GM21786 (cell line): ENCODE results near the gene DIP2C.
"Not testable (repeated sequence)": the region's sequence is repeated elsewhere in the genome, so short reads cannot be mapped to it uniquely, and the experiment has no call there.

ENCODE experiments used
- ATAC-seq: cut with Tn5 transposase; IDR thresholded peaks from one replicate; pipeline ENCODE4 v1.9.1; 2021; ENCODE audit not compliant: unreplicated experiment

Gene DIP2C

DNA sequence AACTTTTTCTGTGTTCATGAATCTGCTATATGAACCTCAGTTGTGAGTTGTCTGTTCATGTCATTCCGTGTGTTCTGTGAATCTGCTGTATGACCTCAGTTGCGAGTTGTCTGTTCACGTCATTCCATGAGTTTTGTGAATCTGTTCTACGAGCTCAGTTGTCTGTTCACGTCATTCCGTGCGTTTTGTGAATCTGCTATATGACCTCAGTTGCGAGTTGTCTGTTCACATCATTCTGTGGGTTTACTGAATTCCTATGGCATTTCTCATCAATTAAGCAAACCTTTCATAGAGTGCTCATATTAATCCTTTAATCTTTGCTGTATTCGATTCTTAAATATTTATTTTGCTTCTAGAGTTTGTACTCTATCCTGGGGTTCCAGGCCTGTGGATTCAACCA lies 150.6 kb downstream of the DIP2C start:
- no peak for ATAC-seq

DNA sequence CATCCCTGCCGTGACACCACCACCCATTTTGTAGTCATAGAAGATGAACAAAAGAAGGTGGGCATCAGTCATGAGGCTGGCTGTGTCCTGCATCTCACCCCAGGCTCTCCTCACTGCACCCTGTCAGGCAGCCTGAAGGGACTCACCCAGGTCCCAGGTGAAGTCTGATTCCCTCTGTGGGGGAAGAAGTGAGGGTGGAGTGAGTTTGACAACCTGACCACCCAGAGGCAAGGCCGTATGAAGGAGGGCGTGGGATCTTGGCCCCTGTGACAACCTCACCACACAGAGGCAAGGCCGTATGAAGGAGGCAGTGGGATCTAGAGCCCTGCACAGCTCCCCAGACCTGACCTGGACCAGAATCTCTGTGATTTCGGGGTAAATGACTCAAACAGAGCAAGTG lies 152.5 kb downstream of the DIP2C start:
- ATAC-seq, result no peak

DNA sequence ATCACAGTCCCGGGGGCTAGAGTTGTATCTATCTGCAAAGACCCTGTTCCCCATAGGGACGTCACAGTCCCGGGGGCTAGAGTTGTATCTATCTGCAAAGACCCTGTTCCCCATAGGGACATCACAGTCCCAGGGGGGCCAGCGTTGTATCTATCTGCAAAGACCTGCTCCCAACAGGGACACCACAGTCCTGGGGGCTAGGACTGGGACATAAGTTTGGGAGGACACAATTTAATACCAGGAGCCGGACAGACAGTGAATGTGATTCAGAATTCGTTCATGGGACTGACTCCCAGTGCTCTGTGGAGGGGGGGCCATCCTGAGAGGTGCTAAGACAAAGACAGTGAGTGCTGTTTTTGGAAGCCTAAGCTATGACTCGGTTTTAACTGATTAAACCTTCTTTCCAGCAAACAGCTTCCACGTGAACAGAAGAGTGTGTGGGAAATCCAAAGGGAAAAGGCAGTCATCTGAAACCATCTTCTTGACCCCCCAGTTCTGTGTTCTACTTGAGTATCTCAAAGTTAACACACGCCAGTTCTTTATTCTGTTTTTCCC lies 153.0 kb downstream of the DIP2C start:
- ATAC-seq, result no peak

DNA sequence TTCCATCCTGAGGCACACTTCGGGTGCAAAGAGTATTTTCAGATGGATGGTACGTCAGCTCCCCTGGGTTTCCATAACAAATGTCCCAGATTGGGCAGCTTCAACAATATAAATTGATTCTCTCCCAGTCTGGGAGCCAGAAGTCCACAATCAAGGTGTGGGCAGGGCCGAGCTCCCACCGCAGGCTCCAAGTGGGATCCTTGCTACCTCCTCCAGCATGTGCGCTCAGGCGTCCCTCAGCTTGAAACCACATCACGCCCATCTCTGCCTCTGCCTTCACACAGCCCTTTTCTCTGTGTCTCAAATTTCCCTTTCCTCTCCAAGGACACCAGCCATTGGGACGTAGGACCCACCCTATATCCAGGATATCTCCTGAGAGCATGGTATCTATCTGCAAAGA lies 153.5 kb downstream of the DIP2C start:
- ATAC-seq, result no peak

DNA sequence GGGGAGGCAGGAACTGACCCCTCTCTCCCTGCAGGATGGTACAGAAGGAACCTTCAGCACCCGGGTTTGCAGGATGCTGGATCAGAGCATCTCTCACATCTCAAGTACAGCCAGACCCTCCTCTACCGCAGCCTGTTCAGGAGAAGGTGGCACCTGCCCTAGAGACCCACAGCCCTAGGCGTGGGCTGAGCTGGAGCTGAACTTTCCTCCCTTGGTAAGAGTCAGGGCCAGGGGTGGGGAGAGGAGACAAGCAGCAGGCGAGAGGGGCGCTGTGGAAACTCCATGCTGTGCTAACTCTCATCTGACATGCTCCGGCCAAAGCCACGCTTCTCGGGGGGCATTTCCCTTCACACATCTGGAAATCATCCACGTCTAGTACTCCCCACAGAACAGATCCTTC lies 154.4 kb downstream of the DIP2C start:
- ATAC-seq, result no peak

DNA sequence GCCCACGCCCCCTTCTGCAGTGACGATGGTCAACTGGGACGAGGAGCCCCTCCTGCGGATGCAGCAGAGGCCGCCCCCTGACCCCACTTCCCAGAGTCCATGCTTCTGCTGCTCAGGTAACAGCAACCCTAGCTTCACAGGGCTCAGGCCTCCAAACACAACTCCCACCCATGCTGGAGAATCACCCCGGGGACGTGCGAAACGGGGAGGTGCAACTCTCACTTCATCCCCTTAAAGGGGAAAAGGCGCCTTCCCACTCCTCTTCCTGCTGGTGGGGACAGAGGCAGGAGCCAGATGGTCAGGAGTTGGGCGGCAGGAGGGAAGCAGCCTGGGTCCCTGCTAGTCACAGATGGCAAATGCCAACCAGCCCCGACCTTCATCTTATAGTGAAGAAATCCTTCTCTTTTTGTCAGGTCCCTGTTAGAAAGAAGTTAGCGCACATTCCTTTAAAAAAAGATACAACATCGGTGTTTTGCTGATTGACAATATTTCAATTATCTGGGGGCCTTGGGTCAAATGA lies 155.4 kb downstream of the DIP2C start:
- ATAC-seq, result no peak

DNA sequence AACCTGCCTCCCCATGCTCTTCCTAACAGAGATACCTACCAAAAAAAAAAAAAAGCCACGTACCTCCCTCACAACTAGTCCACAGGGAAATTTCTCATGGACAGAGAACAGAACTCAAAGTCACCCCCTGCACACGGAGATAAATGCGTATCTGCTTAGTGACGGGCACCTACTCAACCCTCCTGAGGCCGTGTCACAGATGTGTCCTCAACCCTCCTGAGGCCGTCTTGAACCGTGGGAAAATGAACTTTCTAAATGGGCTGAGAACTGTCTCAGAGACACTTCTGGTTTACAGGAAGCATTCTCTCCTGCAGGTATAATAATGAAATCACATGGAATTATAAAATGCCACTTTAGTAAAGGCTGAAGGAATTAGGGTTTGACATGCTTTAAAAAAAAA lies 155.9 kb downstream of the DIP2C start:
- no peak for ATAC-seq

DNA sequence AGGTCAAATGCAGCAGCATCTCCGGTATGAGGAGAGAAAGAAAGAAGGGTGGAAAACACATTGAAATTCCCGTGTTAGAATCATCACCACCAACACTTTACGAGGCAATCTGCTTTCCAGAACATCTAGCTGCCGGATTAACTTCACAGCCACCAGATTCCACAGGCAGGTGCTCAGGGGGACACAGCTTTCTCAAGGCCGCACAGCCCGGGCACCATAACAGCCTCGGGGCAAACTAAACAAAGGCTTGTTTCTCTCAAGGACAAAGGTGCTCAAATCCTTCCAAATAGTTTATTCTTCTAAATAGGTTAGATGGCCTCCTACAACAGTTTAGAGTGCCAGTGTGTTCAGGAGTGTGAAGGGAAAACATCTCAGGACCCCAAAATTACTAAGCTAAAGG lies 156.3 kb downstream of the DIP2C start:
- no peak for ATAC-seq

DNA sequence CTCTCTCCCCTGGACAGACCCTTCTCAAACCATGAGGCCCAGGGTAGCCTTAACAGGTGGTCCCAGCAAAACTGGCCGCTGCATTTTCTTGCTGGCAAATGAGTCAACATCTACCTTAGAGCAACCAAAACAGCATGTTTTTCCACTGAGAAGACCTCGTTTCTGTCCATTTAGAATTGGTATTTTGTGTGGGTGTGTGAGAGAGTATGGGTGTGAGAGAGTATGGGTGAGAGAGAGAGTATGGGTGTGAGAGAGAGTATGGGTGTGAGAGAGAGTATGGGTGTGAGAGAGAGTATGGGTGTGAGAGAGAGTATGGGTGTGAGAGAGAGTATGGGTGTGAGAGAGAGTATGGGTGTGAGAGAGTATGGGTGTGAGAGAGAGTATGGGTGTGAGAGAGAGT lies 157.1 kb downstream of the DIP2C start:
- ATAC-seq, result not testable (repeated sequence)

DNA sequence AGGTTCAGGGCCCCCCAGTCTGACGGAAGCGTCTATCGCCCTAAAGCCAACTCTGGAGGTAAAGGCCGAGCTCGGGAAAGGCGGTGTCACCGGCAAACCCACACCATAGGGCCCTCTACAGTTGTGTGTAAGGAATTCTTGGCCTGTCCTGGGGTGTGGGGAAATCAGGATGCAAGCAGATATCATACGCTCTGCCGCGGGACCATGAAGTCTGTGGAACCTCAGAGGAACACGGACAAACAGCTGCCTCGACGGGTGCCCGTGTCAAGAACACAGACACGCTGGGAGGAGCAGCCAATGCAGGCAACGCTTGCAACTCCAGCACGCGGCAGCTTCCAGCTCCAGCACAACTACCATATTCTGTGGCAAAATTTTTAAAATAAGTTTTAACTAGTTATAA lies 157.9 kb downstream of the DIP2C start:
- no peak for ATAC-seq

DNA sequence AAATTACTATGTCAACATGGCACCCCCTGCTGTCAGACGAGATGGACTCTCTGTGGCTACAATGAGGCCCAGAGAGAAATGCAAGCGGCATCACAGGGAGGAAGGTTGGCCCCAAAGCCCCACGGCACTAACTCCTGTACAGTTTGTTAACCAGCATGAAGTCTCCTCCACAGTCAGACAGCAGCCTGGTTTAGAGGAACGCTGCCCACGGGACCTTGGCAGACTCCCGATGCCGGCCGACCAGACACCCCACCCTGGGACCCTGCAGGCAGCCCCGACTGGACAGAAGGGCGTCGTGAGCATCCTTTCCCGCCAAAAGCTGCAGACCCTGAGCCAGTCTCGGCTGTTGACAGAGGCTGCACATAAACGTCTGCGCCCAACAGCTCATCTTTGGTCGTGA lies 158.8 kb downstream of the DIP2C start:
- ATAC-seq, result no peak

DNA sequence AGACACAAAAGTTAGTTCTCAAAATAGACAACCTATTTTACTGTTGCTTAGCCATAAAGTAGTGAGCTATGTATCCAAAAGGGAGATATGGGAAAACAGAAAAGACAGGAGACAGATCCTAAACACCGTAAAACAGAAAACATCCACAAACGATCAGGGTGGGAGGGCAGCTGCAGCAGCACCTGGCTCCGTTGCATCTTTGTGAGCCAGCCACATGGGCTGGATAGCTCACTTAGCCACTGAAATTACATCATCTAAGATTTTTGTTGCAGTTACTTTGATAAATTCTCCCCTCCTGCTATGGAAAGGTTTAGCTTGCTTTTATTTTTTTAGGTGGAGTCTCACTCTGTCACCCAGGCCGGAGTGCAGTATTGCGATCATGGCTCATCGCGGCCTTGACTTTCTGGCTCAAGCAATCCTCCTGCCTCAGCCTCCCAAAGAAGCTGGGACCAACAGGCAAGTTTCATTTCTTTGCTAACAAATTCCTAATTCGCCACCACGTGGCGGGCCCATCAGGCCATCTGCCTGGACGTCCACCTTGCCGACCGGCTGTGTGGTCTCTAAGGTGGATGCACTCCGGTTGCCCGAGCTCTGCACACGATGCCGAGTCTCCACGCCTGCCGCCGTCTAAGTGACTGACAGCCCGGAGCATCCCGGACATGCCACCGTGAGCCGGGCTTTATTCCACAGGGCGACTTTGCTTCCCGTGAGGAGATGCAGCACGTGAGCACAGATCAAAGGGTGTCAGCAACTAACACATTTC lies 159.8 kb downstream of the DIP2C start:
- no peak for ATAC-seq

DNA sequence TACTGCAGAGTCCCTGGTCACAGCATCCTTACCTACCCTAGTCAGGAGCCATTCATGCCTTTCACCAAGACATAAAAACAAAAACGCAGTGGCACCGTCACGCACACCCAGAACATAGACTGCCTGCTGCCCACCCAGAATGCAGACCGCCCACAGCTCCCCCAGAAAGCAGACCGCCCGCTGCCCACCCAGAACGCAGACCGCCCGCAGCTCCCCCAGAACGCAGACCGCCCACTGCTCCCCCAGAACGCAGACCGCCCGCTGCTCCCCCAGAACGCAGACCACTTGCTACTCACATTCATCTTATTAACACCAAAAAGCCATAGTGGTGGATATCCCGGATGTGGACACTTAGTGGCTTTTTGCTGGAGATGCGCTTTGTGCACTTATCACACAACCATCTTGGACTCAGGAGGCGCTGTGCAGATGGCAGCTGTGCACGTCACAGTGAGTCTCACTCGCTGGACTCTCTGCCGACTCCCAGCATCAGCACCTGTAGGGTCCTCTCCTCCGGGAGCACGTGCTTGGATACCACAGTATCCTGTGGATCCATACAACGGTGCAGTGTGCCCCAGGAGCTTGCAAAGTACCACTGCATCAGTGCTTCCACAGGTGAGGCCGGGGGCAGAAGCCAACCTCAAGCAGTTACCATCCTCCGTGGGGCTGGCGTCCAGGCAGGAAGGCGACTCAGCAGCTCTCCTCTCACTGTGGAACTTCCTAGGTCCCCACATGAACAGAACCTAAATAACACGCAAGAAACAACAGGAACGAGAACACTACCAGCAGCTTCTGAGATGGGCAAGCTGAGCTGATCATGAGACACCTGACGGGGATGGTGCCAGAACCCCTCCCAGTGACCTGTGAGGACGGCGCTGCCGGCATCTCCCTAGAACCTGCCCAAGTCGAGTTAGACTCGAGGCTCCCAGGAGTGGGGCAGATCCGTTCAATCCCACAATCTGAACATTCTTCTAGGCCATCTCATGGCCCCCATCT lies 161.0 kb downstream of the DIP2C start:
- no peak for ATAC-seq

DNA sequence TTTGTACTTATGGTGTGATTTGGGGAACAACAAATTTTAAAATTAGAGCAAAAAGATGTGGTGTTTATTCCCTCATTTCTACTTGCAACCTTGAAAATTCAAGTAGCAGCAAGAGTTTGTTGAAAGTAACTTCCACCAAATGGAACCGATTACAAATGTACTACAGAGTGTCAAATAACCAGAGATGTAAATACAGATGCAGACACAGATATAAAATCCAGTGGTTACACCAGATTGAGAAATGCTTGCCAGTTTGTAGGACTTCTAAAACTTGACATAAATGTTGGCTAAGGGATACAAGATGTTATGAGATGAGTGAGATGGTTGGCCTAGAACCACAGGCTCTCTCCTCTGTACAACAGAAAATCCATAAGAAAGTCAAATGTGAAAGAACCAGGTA lies 162.1 kb downstream of the DIP2C start:
- no peak for ATAC-seq

DNA sequence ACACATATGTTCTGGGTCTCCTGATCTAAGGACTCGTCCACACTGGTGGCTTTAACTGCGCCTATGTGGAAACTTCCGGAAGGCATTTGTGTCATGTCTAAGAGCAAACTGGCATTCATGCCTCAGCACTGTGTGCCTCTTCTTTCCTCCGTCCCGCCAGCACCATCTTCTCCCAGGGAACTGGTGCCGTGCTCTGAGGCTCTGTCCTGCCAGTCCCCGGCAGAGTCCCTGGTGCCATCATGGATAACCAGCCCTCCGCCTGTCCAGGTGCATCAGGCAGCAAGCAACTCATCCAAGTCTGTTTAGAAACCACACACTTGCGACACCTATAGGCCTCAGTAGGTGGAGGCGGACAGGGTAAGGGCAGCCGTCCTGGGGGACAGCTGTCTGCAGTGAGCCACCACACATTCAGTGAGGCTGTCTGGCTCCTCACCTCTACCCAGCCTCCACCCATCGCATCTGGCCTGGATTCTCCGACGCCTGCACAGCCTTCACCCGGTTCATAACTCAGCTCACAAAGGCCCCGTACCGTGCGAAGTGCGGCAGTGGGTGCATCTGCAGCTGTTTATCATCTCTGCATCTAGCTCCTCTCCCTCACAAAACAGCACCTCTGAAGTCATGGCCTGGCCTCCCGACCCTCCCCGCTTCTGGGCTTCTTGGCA lies 162.7 kb downstream of the DIP2C start:
- ATAC-seq, result no peak

DNA sequence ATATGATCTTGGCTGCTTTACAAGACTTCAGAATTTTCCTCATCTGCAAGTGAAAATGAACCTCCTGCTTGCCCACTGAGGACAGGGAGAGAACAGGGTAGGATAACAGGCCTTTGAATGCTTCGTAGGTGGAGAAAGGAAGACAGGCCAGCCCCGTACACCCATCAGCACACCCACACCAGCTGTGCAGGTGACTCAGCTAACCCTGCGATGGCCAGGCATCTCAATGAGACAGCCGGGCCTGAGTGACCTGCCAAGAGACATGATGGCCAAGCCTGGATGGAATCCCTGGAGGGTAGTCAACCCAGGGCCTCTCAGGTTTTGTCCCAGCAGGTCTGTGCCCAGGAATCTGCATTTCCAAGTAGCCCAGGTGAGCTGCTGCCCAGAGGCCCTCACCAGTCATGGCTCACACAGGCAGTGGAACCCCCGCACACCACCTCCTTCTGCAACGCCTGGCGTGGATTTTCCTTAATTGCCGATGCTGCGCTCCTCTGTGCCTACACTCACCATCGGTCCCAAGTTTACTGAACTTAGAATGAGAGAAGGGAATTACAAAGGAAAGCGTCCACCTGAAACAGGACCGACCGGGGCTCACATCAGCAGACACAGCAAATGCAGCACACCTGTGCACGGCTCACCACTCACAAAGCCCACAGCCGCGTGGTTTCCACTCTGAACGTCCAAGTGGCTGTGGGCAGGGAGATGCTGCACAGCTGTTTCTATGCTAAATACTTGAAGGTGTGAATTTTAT lies 163.7 kb downstream of the DIP2C start:
- ATAC-seq, result no peak

DNA sequence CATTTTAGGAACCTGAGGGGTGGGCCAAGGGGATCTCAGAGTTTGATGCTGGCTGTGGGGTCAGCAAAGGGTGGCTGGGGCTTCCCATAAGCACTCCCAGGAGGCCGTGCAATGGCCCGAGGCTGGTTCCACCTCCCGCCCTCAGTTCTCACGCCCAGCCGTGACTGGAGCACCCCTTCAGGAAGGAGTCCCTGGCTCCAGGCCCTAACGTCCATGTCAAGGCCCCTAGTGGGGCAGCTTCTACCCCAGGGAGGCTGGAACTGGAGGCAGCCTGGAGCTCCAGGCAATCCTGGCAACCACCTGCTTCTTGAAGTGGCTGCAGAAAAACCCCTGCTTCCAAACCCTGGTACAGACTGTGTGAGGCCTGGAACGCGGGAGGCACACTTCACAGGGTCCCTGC lies 165.5 kb downstream of the DIP2C start:
- ATAC-seq, result no peak

DNA sequence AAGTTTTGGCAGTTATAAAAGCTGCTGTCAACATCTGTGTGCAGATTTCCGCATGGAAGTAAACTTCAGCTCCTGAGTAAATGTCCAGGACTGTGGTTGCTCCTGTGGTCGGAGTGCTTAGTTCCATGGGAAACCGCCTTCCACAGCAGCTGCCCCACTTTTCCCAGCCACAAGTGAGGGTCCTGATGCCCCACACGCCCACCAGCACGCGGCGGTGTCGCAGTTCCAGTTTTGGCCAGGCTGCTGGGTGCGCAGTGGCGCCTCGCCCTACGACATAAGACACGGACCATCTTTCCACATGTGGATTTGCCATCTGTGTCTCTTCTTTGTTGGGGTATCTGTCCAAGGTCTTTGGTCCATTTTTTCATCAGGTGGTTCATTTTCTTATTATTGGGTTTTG lies 167.1 kb downstream of the DIP2C start:
- no peak for ATAC-seq

DNA sequence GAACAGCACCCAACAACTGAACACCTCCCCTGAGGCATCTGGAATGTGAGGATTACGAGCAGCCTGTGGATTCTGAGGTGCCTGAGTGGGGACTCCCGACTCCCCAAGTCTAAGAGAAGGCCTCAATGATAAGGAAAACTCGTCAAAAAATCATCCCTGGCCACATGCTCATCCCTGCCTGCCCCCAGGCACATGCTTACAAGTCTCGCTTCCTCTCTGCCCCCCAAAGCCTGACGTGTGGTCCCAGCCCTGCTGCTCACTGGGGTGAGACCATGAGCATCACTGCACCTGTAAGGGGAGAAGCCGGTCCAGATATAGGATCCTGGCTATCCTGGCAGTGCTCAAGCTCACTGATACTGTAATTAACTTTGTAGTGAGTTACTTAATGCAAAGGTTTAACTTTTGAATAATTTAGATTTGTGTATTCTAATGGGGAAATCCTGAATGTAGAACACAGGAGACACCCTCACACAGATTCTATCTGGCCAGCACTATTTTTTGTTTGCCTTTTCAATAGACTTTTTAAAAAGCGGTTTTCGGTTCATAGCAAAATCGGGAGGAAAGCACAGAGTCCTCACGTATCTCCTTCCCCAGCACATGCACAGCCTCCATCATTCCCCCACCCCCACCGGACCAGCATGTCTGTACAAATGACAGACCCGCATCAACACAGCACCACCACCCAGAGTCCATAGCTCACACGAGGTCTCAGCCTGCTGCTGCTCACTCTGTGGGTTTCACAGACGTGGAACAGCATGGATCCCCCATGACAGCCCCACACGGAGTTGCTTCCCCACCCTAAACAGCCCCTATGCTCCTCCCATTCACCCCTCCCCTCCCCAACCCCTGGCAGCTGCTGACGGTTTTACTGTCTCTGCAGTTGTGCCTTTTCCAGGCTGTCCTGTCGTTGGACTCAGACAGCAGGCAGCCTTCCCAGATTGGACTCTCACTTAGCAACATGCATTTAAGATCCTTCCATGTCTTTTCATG lies 167.9 kb downstream of the DIP2C start:
- no peak for ATAC-seq
